ENCODE results near the gene SLC7A4.

GRCh38 chr22:21038405-21038804 is 6.0 kb upstream of the SLC7A4 start:
- TF ChIP-seq, protein P1, sequence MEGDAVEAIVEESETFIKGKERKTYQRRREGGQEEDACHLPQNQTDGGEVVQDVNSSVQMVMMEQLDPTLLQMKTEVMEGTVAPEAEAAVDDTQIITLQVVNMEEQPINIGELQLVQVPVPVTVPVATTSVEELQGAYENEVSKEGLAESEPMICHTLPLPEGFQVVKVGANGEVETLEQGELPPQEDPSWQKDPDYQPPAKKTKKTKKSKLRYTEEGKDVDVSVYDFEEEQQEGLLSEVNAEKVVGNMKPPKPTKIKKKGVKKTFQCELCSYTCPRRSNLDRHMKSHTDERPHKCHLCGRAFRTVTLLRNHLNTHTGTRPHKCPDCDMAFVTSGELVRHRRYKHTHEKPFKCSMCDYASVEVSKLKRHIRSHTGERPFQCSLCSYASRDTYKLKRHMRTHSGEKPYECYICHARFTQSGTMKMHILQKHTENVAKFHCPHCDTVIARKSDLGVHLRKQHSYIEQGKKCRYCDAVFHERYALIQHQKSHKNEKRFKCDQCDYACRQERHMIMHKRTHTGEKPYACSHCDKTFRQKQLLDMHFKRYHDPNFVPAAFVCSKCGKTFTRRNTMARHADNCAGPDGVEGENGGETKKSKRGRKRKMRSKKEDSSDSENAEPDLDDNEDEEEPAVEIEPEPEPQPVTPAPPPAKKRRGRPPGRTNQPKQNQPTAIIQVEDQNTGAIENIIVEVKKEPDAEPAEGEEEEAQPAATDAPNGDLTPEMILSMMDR (IDR thresholded peaks at IDR 0.05; ENCODE audit: insufficient read depth, low read depth, low read length) = no peak
- no peak for TF ChIP-seq EZH2 (IDR thresholded peaks at IDR 0.05; ENCODE audit: insufficient read depth, low read length)

All from astrocyte (in vitro differentiated cells and primary cell).